NT2/D1 (cell line): ENCODE data around the gene DIPK1C.

Experiments used
- DNase-seq: peaks from one replicate; pipeline ENCODE4 v3.0.0-alpha.2; 2011; ENCODE audit warnings: low read depth, low spot score
- H3K27me3 ChIP-seq: 2 replicates; pipeline ENCODE4 v1.6.0; 2011; ENCODE audit warnings: mild to moderate bottlenecking; ENCODE audit not compliant: insufficient read length, insufficient read depth
- H3K36me3 ChIP-seq: 2 replicates; pipeline ENCODE4 v1.6.1; 2011; ENCODE audit warnings: mild to moderate bottlenecking, low read length, mixed read lengths; ENCODE audit not compliant: insufficient read depth, insufficient read length
- H3K4me1 ChIP-seq: 2 replicates; pipeline ENCODE4 v1.5.1; 2011; ENCODE audit not compliant: insufficient read depth, insufficient read length
- H3K4me3 ChIP-seq: 2 replicates; pipeline ENCODE4 v1.5.1; 2011; ENCODE audit warnings: low read depth; ENCODE audit not compliant: insufficient read length
- H3K9ac ChIP-seq: 2 replicates; pipeline ENCODE4 v1.6.0; 2011; ENCODE audit warnings: low read depth; ENCODE audit not compliant: insufficient read length
- H3K9me3 ChIP-seq: 2 replicates; pipeline ENCODE4 v1.5.1; 2011; ENCODE audit warnings: mild to moderate bottlenecking, low read length; ENCODE audit not compliant: insufficient read depth
- SUZ12 ChIP-seq: IDR thresholded peaks from 2 replicates; pipeline ENCODE4 v1.6.1; 2011; ENCODE audit not compliant: insufficient read length, insufficient read depth; ENCODE audit errors: extremely low read depth
- YY1 ChIP-seq: IDR thresholded peaks from 2 replicates; pipeline ENCODE4 v1.6.1; 2011; ENCODE audit not compliant: insufficient read length, insufficient read depth
- ZNF274 ChIP-seq: IDR thresholded peaks from 2 replicates; pipeline ENCODE4 v1.6.1; 2011; ENCODE audit warnings: mild to moderate bottlenecking, low read depth, low read length

DIPK1C gene

DNA sequence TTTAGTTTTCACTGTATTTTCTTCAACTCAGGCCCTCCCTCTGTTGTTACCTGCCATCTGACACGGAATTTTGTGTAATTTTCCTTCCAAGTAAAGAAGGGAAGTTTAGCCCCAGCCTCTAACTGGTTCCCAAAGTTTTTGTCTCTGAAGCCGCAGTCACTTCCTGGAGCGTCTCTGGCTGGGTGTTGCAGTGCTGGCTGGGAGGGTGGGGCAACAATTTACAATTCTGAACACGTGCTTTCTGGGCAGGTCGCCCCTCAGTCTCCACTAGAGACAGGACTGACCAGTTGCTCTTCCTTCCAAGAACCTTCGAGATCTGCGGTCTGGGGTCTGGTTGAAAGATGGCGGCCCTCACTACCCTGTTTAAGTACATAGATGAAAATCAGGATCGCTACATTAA, 42.5 kb upstream of the DIPK1C start:
- DNase-seq: no peak
- Histone ChIP-seq H3K4me3 (no peak overlapping the region), H3K36me3 (peaks cover 43% of the 10 kb centered on the region), H3K9ac (no peak overlapping the region), H3K27me3 (no peaks in the 10 kb centered on the region), H3K4me1 (peaks cover 6% of the 10 kb centered on the region), H3K9me3 (no peaks in the 10 kb centered on the region)
- no peak for TF ChIP-seq ZNF274
- TF ChIP-seq SUZ12: no peak
- no peak for TF ChIP-seq YY1

DNA sequence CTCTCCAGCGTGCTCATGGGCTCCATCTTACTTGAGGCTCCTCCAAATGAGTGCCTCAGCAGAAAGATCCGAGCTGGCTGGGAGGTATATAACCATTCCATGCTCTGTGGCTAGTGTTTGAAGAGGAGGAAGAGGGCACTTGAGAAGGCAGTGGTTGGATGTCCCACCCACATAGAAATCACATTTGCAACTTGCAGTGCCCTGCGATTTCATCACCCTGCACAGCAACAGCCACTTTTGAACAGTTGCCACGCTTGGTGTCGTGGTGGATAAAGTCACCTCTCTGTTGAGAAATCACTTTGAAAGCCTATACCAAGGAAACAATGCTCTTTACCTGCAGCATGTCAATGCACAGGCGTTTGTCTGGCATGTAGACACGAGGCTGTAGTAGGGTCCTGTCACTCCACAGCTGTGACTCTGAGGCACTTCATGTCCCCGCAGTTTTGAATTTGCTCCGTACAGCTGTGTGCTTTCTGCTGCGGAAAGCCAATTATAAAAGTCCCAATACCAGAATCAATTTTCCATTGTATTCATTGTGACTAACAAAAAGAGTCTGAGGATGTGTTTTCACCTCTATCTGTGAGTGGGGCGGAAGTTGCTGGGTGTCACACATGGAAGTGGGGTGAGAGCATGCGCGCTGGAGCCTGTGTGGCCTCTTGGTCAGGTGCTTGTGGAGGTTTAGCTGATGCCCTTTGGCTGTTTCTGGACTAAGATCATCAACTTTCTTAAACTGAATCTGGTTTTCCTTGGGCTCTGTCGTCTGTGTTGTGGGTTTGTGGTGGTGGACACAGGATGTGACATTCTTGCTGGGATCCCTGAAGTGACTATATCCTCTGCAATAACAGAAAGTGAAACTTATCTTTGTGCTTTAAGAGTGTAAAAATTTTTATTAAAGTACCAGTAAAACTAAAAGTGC, 41.9 kb upstream of the DIPK1C start:
- H3K36me3 ChIP-seq: peaks cover 37% of the 10 kb centered on the region
- no peaks in the 10 kb centered on the region for H3K27me3 ChIP-seq
- no peak for TF ChIP-seq ZNF274
- no peak for TF ChIP-seq SUZ12
- H3K9ac ChIP-seq: peak overlapping the region; percentile 8
- no peaks in the 10 kb centered on the region for H3K9me3 ChIP-seq
- H3K4me3 ChIP-seq: no peak overlapping the region
- H3K4me1 ChIP-seq: peaks cover 6% of the 10 kb centered on the region
- DNase-seq: no peak

DNA sequence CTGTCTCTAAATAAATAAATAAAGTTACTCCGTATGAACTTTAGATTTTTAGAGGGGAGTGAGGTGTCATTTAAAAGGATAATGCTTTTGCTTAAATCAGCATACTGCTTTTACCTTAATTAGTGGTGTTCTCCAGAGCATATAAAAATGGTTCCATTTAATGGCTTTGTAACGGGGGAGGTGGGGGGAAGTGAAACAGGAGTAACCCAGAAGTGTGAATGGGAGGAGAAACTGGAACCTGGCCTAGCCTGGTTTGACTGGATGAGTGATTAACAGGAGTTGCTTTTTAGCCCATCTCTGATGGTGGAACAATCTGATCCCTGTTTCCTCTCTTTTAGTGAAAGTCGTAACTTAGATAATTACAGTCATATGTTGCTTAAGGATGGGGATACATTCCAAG, 40.7 kb upstream of the DIPK1C start:
- Histone ChIP-seq H3K36me3 (peaks cover 29% of the 10 kb centered on the region), H3K9me3 (no peaks in the 10 kb centered on the region), H3K9ac (no peak overlapping the region), H3K4me1 (peaks cover 6% of the 10 kb centered on the region), H3K4me3 (no peak overlapping the region), H3K27me3 (no peaks in the 10 kb centered on the region)
- no peak for DNase-seq
- TF ChIP-seq ZNF274 (no peak), SUZ12 (no peak), YY1 (no peak)

DNA sequence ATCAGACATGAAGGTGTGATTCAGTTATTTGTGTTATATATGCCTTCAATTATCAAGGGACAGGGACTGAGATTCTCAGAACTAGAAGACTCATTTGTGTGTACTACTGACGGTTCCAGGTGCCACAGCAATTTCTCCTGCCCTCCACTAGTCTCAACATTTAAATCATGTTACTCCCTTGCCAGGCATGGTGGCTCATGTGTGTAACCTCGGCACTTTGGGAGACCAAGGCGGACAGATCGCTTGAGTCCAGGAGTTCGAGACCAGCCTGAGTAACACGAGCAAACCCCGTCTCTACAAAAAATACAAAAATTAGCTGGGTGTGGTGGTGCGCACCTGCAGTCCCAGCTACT, 40.2 kb upstream of the DIPK1C start:
- Histone ChIP-seq H3K36me3 (peaks cover 24% of the 10 kb centered on the region), H3K9me3 (0 out of 2 replicates have a peak, but pooled peaks cover under 1% of the 10 kb centered on the region), H3K4me1 (peaks cover 6% of the 10 kb centered on the region), H3K9ac (peak overlapping the region; percentile 95), H3K4me3 (peak overlapping the region; percentile 80), H3K27me3 (no peaks in the 10 kb centered on the region)
- TF ChIP-seq ZNF274 (no peak), SUZ12 (no peak), YY1 (no peak)
- DNase-seq: no peak

DNA sequence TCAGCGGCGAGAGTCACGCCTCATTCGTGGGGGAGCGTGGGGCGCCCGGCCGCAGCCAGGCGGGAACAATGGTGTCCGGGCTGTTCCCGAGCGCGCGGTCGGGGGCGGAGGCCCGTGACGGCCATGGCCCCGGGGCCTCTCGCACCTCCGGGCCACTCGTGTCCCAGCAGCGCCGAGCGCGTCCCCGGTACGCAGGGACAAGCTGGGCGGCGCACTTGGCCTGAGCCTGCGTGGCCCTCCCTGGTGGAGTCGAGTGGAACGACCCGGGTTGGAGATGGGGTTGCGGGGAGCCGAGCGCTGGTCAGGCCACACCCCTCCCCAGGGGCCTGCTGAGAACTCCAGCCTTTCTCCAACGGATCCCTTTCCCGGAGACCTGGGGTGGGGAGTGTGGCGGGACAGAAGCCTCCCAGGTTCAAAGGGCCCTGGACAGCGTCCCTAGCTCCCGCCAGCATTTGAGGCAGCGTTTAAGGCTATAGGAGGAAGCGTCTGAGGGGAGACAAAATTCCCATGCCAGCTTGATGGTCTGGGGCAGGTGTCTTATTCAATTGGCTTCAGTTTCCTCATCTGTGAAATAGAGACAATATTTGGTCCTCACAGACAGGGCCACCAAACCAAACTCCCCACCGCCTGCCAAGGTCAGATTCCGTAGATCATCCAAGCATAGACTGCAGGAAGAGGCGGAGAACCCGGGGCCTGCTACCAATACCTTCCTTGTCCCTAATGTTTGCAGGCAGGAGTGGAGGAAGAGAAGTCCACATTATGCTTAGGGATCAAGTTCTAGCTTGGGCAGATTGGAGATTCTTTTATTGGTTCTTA, 39.6 kb upstream of the DIPK1C start:
- Histone ChIP-seq H3K4me1 (peaks cover 6% of the 10 kb centered on the region), H3K36me3 (peaks cover 19% of the 10 kb centered on the region), H3K9me3 (peaks cover 3% of the 10 kb centered on the region; the same call in 1 of the 2 replicates), H3K9ac (peak overlapping the region; percentile 95), H3K4me3 (peak overlapping the region; percentile 80), H3K27me3 (no peaks in the 10 kb centered on the region)
- TF ChIP-seq YY1 (no peak), ZNF274 (no peak)
- DNase-seq: no peak

DNA sequence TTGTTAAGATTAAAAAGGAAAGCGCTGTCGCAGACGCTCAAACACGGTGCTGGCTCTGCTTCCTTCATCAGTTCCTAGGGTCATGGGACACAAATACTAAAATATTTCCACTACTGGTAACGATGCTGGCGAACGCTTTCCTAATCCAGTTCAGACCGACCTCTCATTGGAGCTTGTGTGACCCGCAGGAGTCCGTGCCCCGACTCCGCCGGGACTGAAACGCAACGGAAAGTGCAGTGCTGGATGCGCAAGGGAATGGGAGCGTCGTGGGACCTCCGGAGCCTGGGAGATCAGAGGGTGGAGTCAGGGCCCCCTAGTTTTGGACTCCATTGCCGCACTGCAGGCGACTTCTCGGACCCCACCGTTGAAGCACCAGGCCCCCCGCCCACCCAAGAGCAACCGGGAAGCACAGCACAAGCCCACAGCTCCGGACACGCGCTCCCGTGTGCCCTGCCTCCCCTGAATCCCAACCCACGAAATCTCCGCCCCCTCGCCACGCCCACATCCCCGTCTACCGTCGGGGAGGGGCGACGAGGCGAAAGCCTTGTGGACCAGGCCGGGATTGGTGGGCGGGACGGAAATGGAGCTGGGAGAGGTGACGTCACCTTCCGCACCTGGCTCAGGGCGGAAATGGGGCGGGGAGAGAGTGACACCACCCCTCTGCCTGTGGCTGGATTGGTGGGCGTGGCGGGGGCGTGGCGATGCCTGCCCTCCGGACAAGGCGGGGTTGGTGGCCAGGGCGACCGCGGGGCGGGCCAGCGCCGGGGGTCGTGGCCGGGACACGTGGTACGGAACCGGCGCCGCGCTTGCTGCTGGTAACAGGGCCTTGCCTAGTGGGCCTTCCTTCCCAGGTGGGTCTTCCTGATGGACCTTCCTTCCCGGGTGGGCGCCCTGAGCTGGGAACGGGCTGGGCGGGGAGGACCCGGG, 38.7 kb upstream of the DIPK1C start, which contains the start of gene CNDP2:
Gene CNDP2 (plus strand): TSS at position 783 of the 927 bp plus-strand sequence. CDS start 3,611 bp downstream, outside the sequence.
- H3K9ac ChIP-seq: peak within 1 kb of the TSS; percentile 95

More for the DNA sequence above, 38.7 kb upstream of the DIPK1C start, which contains the start of gene CNDP2:
- H3K36me3 ChIP-seq: peaks cover 19% of the 10 kb centered on the region
- peaks cover 3% of the 10 kb centered on the region; the same call in 1 of the 2 replicates for H3K9me3 ChIP-seq
- TF ChIP-seq YY1 (no peak), SUZ12 (no peak), ZNF274 (no peak)
- DNase-seq: peak; percentile 92
- peaks cover 6% of the 10 kb centered on the region for H3K4me1 ChIP-seq
- no peaks in the 10 kb centered on the region for H3K27me3 ChIP-seq
- peak within 1 kb of the TSS; percentile 80 for H3K4me3 ChIP-seq
